Panc1 (cell line): ENCODE data around the gene TMEM178A.

ENCODE experiments used
- CTCF ChIP-seq: fragments of 450-650 bp; IDR thresholded peaks from 2 replicates; pipeline ENCODE4 v1.5.1; 2017; ENCODE audit warnings: mild to moderate bottlenecking
- POLR2AphosphoS5 ChIP-seq: IDR thresholded peaks from 2 replicates; pipeline ENCODE4 v1.6.1; 2012; ENCODE audit warnings: mild to moderate bottlenecking, low read depth, low read length, moderate library complexity
- SIN3A ChIP-seq: IDR thresholded peaks from 2 replicates; pipeline ENCODE4 v1.6.1; 2012; ENCODE audit warnings: low read depth, mild to moderate bottlenecking, low read length, moderate library complexity, borderline replicate concordance; ENCODE audit not compliant: insufficient read depth
- TCF7L2 ChIP-seq: IDR thresholded peaks from 2 replicates; pipeline ENCODE4 v1.6.1; 2011; ENCODE audit warnings: mild to moderate bottlenecking, low read depth, low read length, inconsistent platforms
- TF ChIP-seq, protein P1 (sequence below), 2 experiments: IDR thresholded peaks; 2 replicates each; pipeline ENCODE4 v1.6.1; 2011 to 2012; ENCODE audit warnings: low read depth in 2 of 2, control low read depth in 1 of 2, low read length in 1 of 2, mild to moderate bottlenecking in 1 of 2, moderate library complexity in 1 of 2; ENCODE audit not compliant: insufficient read depth in 1 of 2

GRCh38 chr2:39717067-39717466, 51.4 kb downstream of the TMEM178A start:
- TF ChIP-seq CTCF, result no peak
- TF ChIP-seq POLR2AphosphoS5, result no peak
- no peak for TF ChIP-seq TCF7L2
- TF ChIP-seq, protein P1, sequence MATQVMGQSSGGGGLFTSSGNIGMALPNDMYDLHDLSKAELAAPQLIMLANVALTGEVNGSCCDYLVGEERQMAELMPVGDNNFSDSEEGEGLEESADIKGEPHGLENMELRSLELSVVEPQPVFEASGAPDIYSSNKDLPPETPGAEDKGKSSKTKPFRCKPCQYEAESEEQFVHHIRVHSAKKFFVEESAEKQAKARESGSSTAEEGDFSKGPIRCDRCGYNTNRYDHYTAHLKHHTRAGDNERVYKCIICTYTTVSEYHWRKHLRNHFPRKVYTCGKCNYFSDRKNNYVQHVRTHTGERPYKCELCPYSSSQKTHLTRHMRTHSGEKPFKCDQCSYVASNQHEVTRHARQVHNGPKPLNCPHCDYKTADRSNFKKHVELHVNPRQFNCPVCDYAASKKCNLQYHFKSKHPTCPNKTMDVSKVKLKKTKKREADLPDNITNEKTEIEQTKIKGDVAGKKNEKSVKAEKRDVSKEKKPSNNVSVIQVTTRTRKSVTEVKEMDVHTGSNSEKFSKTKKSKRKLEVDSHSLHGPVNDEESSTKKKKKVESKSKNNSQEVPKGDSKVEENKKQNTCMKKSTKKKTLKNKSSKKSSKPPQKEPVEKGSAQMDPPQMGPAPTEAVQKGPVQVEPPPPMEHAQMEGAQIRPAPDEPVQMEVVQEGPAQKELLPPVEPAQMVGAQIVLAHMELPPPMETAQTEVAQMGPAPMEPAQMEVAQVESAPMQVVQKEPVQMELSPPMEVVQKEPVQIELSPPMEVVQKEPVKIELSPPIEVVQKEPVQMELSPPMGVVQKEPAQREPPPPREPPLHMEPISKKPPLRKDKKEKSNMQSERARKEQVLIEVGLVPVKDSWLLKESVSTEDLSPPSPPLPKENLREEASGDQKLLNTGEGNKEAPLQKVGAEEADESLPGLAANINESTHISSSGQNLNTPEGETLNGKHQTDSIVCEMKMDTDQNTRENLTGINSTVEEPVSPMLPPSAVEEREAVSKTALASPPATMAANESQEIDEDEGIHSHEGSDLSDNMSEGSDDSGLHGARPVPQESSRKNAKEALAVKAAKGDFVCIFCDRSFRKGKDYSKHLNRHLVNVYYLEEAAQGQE (IDR thresholded peaks at IDR 0.05; ENCODE audit: insufficient read depth in 1 of 2, low read depth in 2 of 2, low read length in 1 of 2), result no peak
- TF ChIP-seq SIN3A, result no peak
